GM12878 (cell line): ENCODE measurements around the gene SOCS4. TPM values are rescaled to one million over a fixed set of nuclear protein-coding genes. Genes with fewer than 3 reads are reported as not detected.

Experiments
- ATAC-seq: fragments of 200-7000 bp; cut with Tn5 transposase; 3 replicates; pipeline ENCODE4 v1.9.1; 2020; ENCODE audit warnings: mild to moderate bottlenecking, moderate library complexity
- BruUV-seq: library from RNA; stranded (reverse); fragments of 400-500 nt; replicated peaks from 2 replicates; lab custom pipeline; 2021; lab: Mats Ljungman, UMichigan
- CTCF ChIA-PET: fragments of 300-600 bp; sonication (Branson Sonifier 250); formaldehyde crosslinking; extraction: SDS; loops from one replicate; lab custom pipeline; 2021; ENCODE audit warnings: inconsistent platforms; lab: Yijun Ruan, JAX
- POLR2A ChIA-PET: fragments of 350-600 bp; formaldehyde crosslinking; extraction: SDS; loops from one replicate; lab custom pipeline; 2021; ENCODE audit warnings: inconsistent platforms; lab: Charles Lee
- RAD21 ChIA-PET: fragments of 300-600 bp; sonication (Branson Sonifier 250); formaldehyde crosslinking; loops from one replicate; lab custom pipeline; 2023; ENCODE audit warnings: antibody characterized with exemption; ENCODE audit not compliant: unreplicated experiment; lab: Charles Lee
- SMC1A ChIA-PET: fragments of 300-600 bp; sonication (Branson Sonifier 250); formaldehyde crosslinking; loops from one replicate; lab custom pipeline; 2023; ENCODE audit not compliant: unreplicated experiment, uncharacterized antibody; lab: Charles Lee
- DNase-seq: peaks from one replicate; pipeline ENCODE4 v3.0.0-alpha.2; 2011; ENCODE audit warnings: low read depth, low spot score
- FAIRE-seq: peaks from 3 replicates; lab custom pipeline; 2011; peaks lifted over from hg19 to GRCh38; lab: Jason Lieb, UNC
- H2AFZ ChIP-seq: 2 replicates; pipeline ENCODE4 v1.6.0; 2011; ENCODE audit warnings: low read depth, low read length, control low read depth; ENCODE audit not compliant: control insufficient read depth
- H3K27ac ChIP-seq: 2 replicates; pipeline ENCODE4 v1.5.1; 2011; ENCODE audit warnings: control low read depth; ENCODE audit not compliant: control insufficient read depth, insufficient read depth
- H3K27me3 ChIP-seq, 2 experiments: replicated peaks in 1 of 2; 2 replicates each; pipeline versions ENCODE4 v1.6.0 to v1.6.1; 2011; ENCODE audit warnings: low read length in 1 of 2; ENCODE audit not compliant: control insufficient read depth in 2 of 2, insufficient read depth in 2 of 2
- H3K36me3 ChIP-seq, 2 experiments: 2 replicates each; pipeline ENCODE4 v1.5.1; 2011; ENCODE audit warnings: low read length in 1 of 2; ENCODE audit not compliant: control insufficient read depth in 2 of 2, insufficient read depth in 2 of 2
- H3K4me1 ChIP-seq: 2 replicates; pipeline ENCODE4 v1.6.1; 2011; ENCODE audit warnings: mild to moderate bottlenecking, low read length, moderate library complexity, mixed read lengths; ENCODE audit not compliant: control insufficient read depth, insufficient read depth
- H3K4me2 ChIP-seq: 2 replicates; pipeline ENCODE4 v1.6.0; 2011; ENCODE audit warnings: control low read depth; ENCODE audit not compliant: control insufficient read depth, insufficient read depth
- H3K4me3 ChIP-seq: fragments of 200-600 bp; sonication (generic); 2 replicates; pipeline ENCODE4 v1.5.1; 2016
- H3K79me2 ChIP-seq: 2 replicates; pipeline ENCODE4 v1.6.0; 2011; ENCODE audit warnings: low read length; ENCODE audit not compliant: control insufficient read depth, insufficient read depth
- H3K9ac ChIP-seq: 2 replicates; pipeline ENCODE4 v1.8.0; 2011; ENCODE audit warnings: low read length, control low read depth, mixed read lengths; ENCODE audit not compliant: control insufficient read depth, insufficient read depth
- H3K9me3 ChIP-seq: replicated peaks from 3 replicates; pipeline ENCODE4 v1.5.1; 2011; ENCODE audit warnings: mild to moderate bottlenecking, low read length; ENCODE audit not compliant: control insufficient read depth, insufficient read depth
- H4K20me1 ChIP-seq: 2 replicates; pipeline ENCODE4 v1.6.0; 2011; ENCODE audit not compliant: control insufficient read depth, insufficient read depth
- POLR2AphosphoS5 ChIP-seq: IDR thresholded peaks from 2 replicates; pipeline ENCODE4 v1.6.1; 2011; ENCODE audit warnings: mild to moderate bottlenecking, low read length, inconsistent platforms
- PRDM15 ChIP-seq: fragments of 450-650 bp; formaldehyde crosslinking; IDR thresholded peaks from 2 replicates; pipeline ENCODE4 v1.4.0; 2020; ENCODE audit warnings: mild to moderate bottlenecking, moderate library complexity
- SREBF1 ChIP-seq: IDR thresholded peaks from 2 replicates; pipeline ENCODE4 v1.6.1; 2012; ENCODE audit warnings: mild to moderate bottlenecking, low read length
- WGBS: methylation state at CpG from one replicate; pipeline ENCODE4 v1.1.6; 2016; ENCODE audit warnings: low lambda C conversion rate; ENCODE audit not compliant: insufficient replicate concordance, insufficient coverage; ENCODE audit errors: missing lambda C conversion rate; 5-methylcytosine and 5-hydroxymethylcytosine counted together
- in situ Hi-C: fragments of 300-500 bp; cut with MboI; formaldehyde crosslinking; loops from 9 replicates; pipeline ENCODE4 v1.14.3; 2018; ENCODE audit warnings: mixed read lengths
- intact Hi-C: fragments of 100-400 bp; cut with micrococcal nuclease; formaldehyde crosslinking; loops from one replicate; pipeline ENCODE4 v1.14.2; 2022; ENCODE audit not compliant: unreplicated experiment
- polyA plus RNA-seq, 11 experiments: library from polyadenylated mRNA; depleted of rRNA in 4 of 11; unstranded in 6 of 11; stranded (reverse) in 5 of 11; fragments of >200 nt; fragmentation: Nextera tagmentation in 4 of 11; fragmentation: Illumina TruSeq in 1 of 11; extraction: Ambion mirVana in 4 of 11; extraction: Trizol in 1 of 11; gene quantifications; 1 replicate in 1 of 11; 2 replicates in 10 of 11; pipeline versions ENCODE4 v1.2.1 to v1.2.3, GENCODE V29; 2011 to 2016; ENCODE audit warnings: inconsistent platforms in 2 of 11, missing spikeins in 2 of 11, low read depth in 1 of 11
- total RNA-seq, 4 experiments: library from RNA; depleted of rRNA in 3 of 4; stranded (reverse); fragments of >200 nt in 3 of 4; fragmentation: Illumina TruSeq in 1 of 4; extraction: Trizol in 1 of 4; gene quantifications; 2 replicates each; pipeline versions ENCODE4 v1.2.1 to v1.2.3, GENCODE V29; 2013 to 2021

The SOCS4 gene
- total and polyA plus RNA-seq, 10 of the 15 experiments (the other 5 are each of a cell fraction or from before 2014, with no cell fraction given), result 5.7 to 31.5 (median 20.8) TPM

- H2AFZ ChIP-seq, result no peak overlapping the region
- no peaks in the 10 kb centered on the region for H3K27me3 ChIP-seq
- H3K27ac ChIP-seq, result peak overlapping the region; percentile 99
- TF ChIP-seq PRDM15 (CRISPR knock-in tag), result no peak
- no peak for TF ChIP-seq SREBF1
- TF ChIP-seq POLR2AphosphoS5, result 0 out of 2 replicates have a peak, but pooled peaks have one; percentile 8
- peak overlapping the region; percentile 51 for H3K4me2 ChIP-seq
- peak overlapping the region; percentile 99 for H3K9ac ChIP-seq
- 71% methylated on average over 6 of the region's 6 CpGs for WGBS
- ChIA-PET RAD21 (interaction anchor here (1.0 to 3.6 kb wide), 7 partner anchors 13 to 171 kb away, joined by 3 to 49 read pairs (median 5); partner anchors contain the start of genes SOCS4 and WDHD1), SMC1A (interaction anchor here (0.6 to 5.8 kb wide), 19 partner anchors 8 to 185 kb away, joined by 3 to 98 read pairs (median 5); partner anchors contain the start of genes GCH1, SOCS4 and WDHD1), CTCF (interaction anchor here (1.0 to 3.4 kb wide), 16 partner anchors 8 to 106 kb away, joined by 3 to 44 read pairs (median 6); no protein-coding TSS in a partner anchor), POLR2A (interaction anchor here (0.5 to 3.1 kb wide), 11 partner anchors 10 to 139 kb away, joined by 3 to 48 read pairs (median 6); partner anchors contain the start of genes DLGAP5, SOCS4 and WDHD1)
- no peaks in the 10 kb centered on the region; the same call in 2 of the 3 replicates for H3K9me3 ChIP-seq
- DNase-seq (no peak), ATAC-seq (no peak), FAIRE-seq (no peak)
- H3K4me1 ChIP-seq, result no peaks in the 10 kb centered on the region; the same call in 1 of the 2 replicates
- peak overlapping the region; percentile 82 for H3K4me3 ChIP-seq
- no TSS peak for BruUV-seq
- intact Hi-C loops (loop anchor here (2.0 kb wide), 1 partner anchor 16 kb away; no protein-coding TSS in a partner anchor), in situ Hi-C loops (no loop called here)
- H3K79me2 ChIP-seq, result peaks cover 65% of the 10 kb centered on the region
- H3K36me3 ChIP-seq, result peaks cover 0 to 8% of the 10 kb centered on the region in 2 experiments; a peak in 3 of 4 replicates
- H4K20me1 ChIP-seq, result no peaks in the 10 kb centered on the region
These were observed 26.0 kb downstream of the SOCS4 start for GRCh38 chr14:55053018-55053417.
